Posterior vena cava (tissue), 2 donors: ENCODE results near the gene SCART1. TPM values are rescaled to one million over a fixed set of nuclear protein-coding genes. Genes with fewer than 3 reads are reported as not detected.
"Not testable (repeated sequence)": the region's sequence is repeated elsewhere in the genome, so short reads cannot be mapped to it uniquely, and the experiment has no call there.

Experiments used
- DNase-seq: peaks from one replicate; pipeline ENCODE4 v3.0.0-alpha.2; 2020; ENCODE audit warnings: low spot score
- intact Hi-C, 2 donors: fragments of 100-400 bp; cut with DNase I; formaldehyde crosslinking; loops; one replicate each; pipeline versions ENCODE4 v1.14.1 to v1.14.2; 2022 to 2023
- total RNA-seq, 2 donors: library from RNA; stranded (reverse); fragmentation: NEBNext Ultra II Directional; extraction: Animal tissue kit (Norgen Biotek cat#: 25700); gene quantifications; one replicate each; pipeline ENCODE4 v1.2.1, GENCODE V29; 2021
- donor health status: DM: yes; HTN: yes; CAD: no.
- donor health status: DM: yes; HTN: yes; CAD: no.

The SCART1 gene
- total RNA-seq, 2 donors from 2014 or later: 2.9 to 3.4 TPM

- intact Hi-C loops, DNase-seq: not testable (repeated sequence)
Observed at GRCh38 chr10:133429571-133429970, 24.2 kb upstream of the SCART1 start.

- DNase-seq, intact Hi-C loops: not testable (repeated sequence)
Observed at GRCh38 chr10:133431888-133432613, 21.7 kb upstream of the SCART1 start.

GRCh38 chr10:133432789-133433188, 21.0 kb upstream of the SCART1 start:
- intact Hi-C loops, DNase-seq: not testable (repeated sequence)

GRCh38 chr10:133438711-133439273, 15.0 kb upstream of the SCART1 start:
- intact Hi-C loops: no loop called here
- DNase-seq: peak; percentile 7

GRCh38 chr10:133439517-133440461, 14.0 kb upstream of the SCART1 start:
- DNase-seq: peak; percentile 78

GRCh38 chr10:133440633-133441285, 13.0 kb upstream of the SCART1 start:
- peak; percentile 68 for DNase-seq
- intact Hi-C loops: no loop called here

More at GRCh38 chr10:133439517-133440461, 14.0 kb upstream of the SCART1 start:
- intact Hi-C loops: no loop called here

- intact Hi-C loops, DNase-seq: not testable (repeated sequence)
Observed at GRCh38 chr10:133441356-133441755, 12.4 kb upstream of the SCART1 start.

GRCh38 chr10:133441780-133442179, 12.0 kb upstream of the SCART1 start:
- intact Hi-C loops: no loop called here
- no peak for DNase-seq

- DNase-seq: peak; percentile 78
- intact Hi-C loops: no loop called here
Observed at GRCh38 chr10:133442191-133442966, 11.4 kb upstream of the SCART1 start.

GRCh38 chr10:133442967-133443924, 10.5 kb upstream of the SCART1 start:
- DNase-seq: peak; percentile 65
- intact Hi-C loops: no loop called here

- intact Hi-C loops: no loop called here
- no peak for DNase-seq
Observed at GRCh38 chr10:133444342-133445267, 9.1 kb upstream of the SCART1 start.

GRCh38 chr10:133445268-133445732, 8.4 kb upstream of the SCART1 start:
- no peak for DNase-seq
- intact Hi-C loops: no loop called here

- intact Hi-C loops: no loop called here
- DNase-seq: peak; percentile 70
Observed at GRCh38 chr10:133445751-133446708, 7.7 kb upstream of the SCART1 start.

GRCh38 chr10:133446979-133447378, 6.8 kb upstream of the SCART1 start:
- DNase-seq: peak; percentile 34
- intact Hi-C loops: no loop called here

- intact Hi-C loops: no loop called here
- DNase-seq: no peak
Observed at GRCh38 chr10:133448120-133448519, 5.6 kb upstream of the SCART1 start.
